ENCODE results near the gene ZNF605.

DNA sequence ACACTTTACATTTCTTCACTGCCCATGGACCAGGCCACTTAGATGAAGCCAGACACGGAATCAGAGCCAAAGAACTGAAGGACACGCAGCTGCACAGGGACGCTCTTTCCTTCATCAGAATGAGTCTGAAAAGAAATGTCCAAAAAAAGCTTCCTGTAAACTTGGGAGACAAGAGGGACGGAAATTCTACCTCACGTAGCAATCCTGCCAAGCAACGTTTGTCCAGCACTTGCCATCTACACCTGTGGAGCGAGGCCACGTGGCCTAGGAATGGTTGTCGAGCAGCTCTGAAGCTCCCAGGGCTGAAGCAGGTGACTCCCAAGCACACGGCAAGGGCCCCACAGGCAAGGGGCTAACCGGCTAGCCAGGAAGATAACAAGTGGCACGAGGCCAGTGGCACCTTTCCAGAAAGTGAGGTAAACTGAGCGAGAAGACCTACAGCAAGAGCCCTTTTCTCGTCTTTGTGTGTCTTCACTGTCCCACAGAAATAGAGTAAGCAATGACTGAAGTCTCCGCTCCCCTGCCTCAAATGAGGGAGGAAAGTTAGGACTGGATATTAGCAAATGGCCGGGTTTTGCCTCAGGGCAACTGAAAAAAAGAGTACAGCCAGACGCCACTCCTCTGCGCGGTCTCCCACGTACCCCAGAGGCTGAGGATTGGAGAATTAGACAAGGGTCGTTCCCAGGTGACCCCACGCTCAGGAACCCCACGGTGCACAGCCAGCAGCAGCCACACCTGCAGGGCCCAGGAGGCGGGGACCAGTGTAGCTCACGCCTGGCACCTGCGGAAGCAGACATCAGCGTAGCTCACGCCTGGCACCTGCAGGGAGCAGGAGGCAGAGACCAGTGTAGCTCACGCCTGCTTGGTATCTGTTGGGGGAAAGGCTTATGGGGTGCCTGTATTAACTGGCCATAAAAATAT, 7.7 kb downstream of the ZNF605 start:
- no peak for TF ChIP-seq POLR2A (IDR thresholded peaks at IDR 0.05)
- TF ChIP-seq, protein P1, sequence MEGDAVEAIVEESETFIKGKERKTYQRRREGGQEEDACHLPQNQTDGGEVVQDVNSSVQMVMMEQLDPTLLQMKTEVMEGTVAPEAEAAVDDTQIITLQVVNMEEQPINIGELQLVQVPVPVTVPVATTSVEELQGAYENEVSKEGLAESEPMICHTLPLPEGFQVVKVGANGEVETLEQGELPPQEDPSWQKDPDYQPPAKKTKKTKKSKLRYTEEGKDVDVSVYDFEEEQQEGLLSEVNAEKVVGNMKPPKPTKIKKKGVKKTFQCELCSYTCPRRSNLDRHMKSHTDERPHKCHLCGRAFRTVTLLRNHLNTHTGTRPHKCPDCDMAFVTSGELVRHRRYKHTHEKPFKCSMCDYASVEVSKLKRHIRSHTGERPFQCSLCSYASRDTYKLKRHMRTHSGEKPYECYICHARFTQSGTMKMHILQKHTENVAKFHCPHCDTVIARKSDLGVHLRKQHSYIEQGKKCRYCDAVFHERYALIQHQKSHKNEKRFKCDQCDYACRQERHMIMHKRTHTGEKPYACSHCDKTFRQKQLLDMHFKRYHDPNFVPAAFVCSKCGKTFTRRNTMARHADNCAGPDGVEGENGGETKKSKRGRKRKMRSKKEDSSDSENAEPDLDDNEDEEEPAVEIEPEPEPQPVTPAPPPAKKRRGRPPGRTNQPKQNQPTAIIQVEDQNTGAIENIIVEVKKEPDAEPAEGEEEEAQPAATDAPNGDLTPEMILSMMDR (IDR thresholded peaks at IDR 0.05) = no peak

Measured in thyroid gland (tissue), 4 donors.